OCI-LY7 (cell line): ENCODE results near the gene ITGAE. TPM values are rescaled to one million over a fixed set of nuclear protein-coding genes. Genes with fewer than 3 reads are reported as not detected.

ENCODE experiments used
- BruUV-seq: library from RNA; stranded (reverse); fragments of 400-500 nt; replicated peaks from 2 replicates; lab custom pipeline; 2021; lab: Mats Ljungman, UMichigan
- CTCF ChIA-PET: fragments of 300-600 bp; sonication (Branson Sonifier 250); formaldehyde crosslinking; loops from one replicate; lab custom pipeline; 2022; ENCODE audit warnings: antibody characterized with exemption; ENCODE audit not compliant: unreplicated experiment; lab: Charles Lee
- POLR2A ChIA-PET: fragments of 300-600 bp; sonication (Branson Sonifier 250); formaldehyde crosslinking; loops from one replicate; lab custom pipeline; 2022; ENCODE audit warnings: antibody characterized with exemption; lab: Charles Lee
- DNase-seq: peaks from one replicate; pipeline ENCODE4 v3.0.0-alpha.2; 2015; ENCODE audit warnings: low spot score
- H2AFZ ChIP-seq: fragments of 200-600 bp; sonication (generic), shearing (Covaris generic); 2 replicates; pipeline ENCODE4 v1.6.1; 2014; ENCODE audit warnings: mild to moderate bottlenecking, antibody characterized with exemption, low read length, moderate library complexity
- H3K27ac ChIP-seq: fragments of 200-600 bp; sonication (generic); 2 replicates; pipeline ENCODE4 v1.5.1; 2014; ENCODE audit warnings: mixed run types, low read depth, mild to moderate bottlenecking, moderate library complexity, low read length, inconsistent platforms; ENCODE audit not compliant: poor library complexity, severe bottlenecking
- H3K36me3 ChIP-seq: fragments of 200-600 bp; sonication (generic); 2 replicates; pipeline ENCODE4 v1.6.1; 2014; ENCODE audit warnings: mild to moderate bottlenecking, antibody characterized with exemption, low read length, moderate library complexity, mixed read lengths; ENCODE audit not compliant: insufficient read depth
- H3K4me1 ChIP-seq: fragments of 200-600 bp; sonication (generic); 2 replicates; pipeline ENCODE4 v1.5.1; 2014; ENCODE audit warnings: mild to moderate bottlenecking, low read length; ENCODE audit not compliant: insufficient read depth, poor library complexity, severe bottlenecking
- H3K4me2 ChIP-seq: fragments of 200-600 bp; sonication (generic); 2 replicates; pipeline ENCODE4 v1.6.1; 2014; ENCODE audit warnings: mild to moderate bottlenecking, low read length
- H3K4me3 ChIP-seq: fragments of 200-600 bp; sonication (generic); 2 replicates; pipeline ENCODE4 v1.5.1; 2014; ENCODE audit warnings: mild to moderate bottlenecking, low read depth, low read length; ENCODE audit not compliant: poor library complexity, severe bottlenecking
- H3K79me2 ChIP-seq: fragments of 200-600 bp; sonication (generic); 2 replicates; pipeline ENCODE4 v1.6.1; 2016; ENCODE audit warnings: low read depth, mild to moderate bottlenecking, low read length, moderate library complexity, mixed read lengths; ENCODE audit not compliant: insufficient read depth
- H3K9me2 ChIP-seq: fragments of 200-600 bp; sonication (generic); 2 replicates; pipeline ENCODE4 v1.6.1; 2016; ENCODE audit warnings: mild to moderate bottlenecking, low read length, mixed read lengths; ENCODE audit not compliant: insufficient read depth
- H3K9me3 ChIP-seq: fragments of 200-600 bp; sonication (generic); 2 replicates; pipeline ENCODE4 v1.6.1; 2014; ENCODE audit warnings: mild to moderate bottlenecking, mixed run types, low read length, mixed read lengths
- H4K20me1 ChIP-seq: fragments of 200-600 bp; sonication (generic); 2 replicates; pipeline ENCODE4 v1.6.1; 2014; ENCODE audit warnings: mild to moderate bottlenecking, antibody characterized with exemption, low read length, moderate library complexity, mixed read lengths; ENCODE audit not compliant: insufficient read depth
- EZH2phosphoT487 ChIP-seq: fragments of 200-600 bp; sonication (generic); IDR thresholded peaks from 2 replicates; pipeline ENCODE4 v1.6.1; 2018; ENCODE audit warnings: low read depth, borderline replicate concordance, mild to moderate bottlenecking, mixed run types, antibody characterized with exemption, low read length, moderate library complexity, mixed read lengths
- intact Hi-C: fragments of 100-400 bp; cut with micrococcal nuclease; formaldehyde crosslinking; loops from one replicate; pipeline ENCODE4 v1.10.0; 2022; ENCODE audit not compliant: unreplicated experiment
- total RNA-seq, 2 experiments: library from RNA; depleted of rRNA in 1 of 2; stranded (reverse); fragments of >200 nt in 1 of 2; shearing (Covaris generic) in 1 of 2; gene quantifications; 2 replicates each; pipeline ENCODE4 v1.2.3, GENCODE V29; 2014 to 2022
- TF ChIP-seq, protein P1 (sequence below): fragments of 200-600 bp; sonication (generic); conservative IDR thresholded peaks from 2 replicates; pipeline ENCODE4 v1.5.1; 2014; ENCODE audit warnings: mild to moderate bottlenecking, antibody characterized with exemption, low read length, moderate library complexity, mixed read lengths

The ITGAE gene
- total RNA-seq, 2 experiments from 2014 or later, result 52.2 to 61.2 TPM

GRCh38 chr17:3801792-3802191 lies 804 bp upstream of the ITGAE start:
- Histone ChIP-seq H3K9me3 (no peaks in the 10 kb centered on the region), H3K9me2 (no peaks in the 10 kb centered on the region), H4K20me1 (no peaks in the 10 kb centered on the region), H2AFZ (no peak overlapping the region), H3K36me3 (0 out of 2 replicates have a peak, but pooled peaks cover 4% of the 10 kb centered on the region), H3K79me2 (no peaks in the 10 kb centered on the region), H3K4me2 (no peak overlapping the region), H3K4me3 (no peak overlapping the region), H3K4me1 (peaks cover 18% of the 10 kb centered on the region), H3K27ac (no peak overlapping the region)
- BruUV-seq, result no TSS peak
- ChIA-PET CTCF (no interaction called here), POLR2A (no interaction called here)
- TF ChIP-seq, protein P1, sequence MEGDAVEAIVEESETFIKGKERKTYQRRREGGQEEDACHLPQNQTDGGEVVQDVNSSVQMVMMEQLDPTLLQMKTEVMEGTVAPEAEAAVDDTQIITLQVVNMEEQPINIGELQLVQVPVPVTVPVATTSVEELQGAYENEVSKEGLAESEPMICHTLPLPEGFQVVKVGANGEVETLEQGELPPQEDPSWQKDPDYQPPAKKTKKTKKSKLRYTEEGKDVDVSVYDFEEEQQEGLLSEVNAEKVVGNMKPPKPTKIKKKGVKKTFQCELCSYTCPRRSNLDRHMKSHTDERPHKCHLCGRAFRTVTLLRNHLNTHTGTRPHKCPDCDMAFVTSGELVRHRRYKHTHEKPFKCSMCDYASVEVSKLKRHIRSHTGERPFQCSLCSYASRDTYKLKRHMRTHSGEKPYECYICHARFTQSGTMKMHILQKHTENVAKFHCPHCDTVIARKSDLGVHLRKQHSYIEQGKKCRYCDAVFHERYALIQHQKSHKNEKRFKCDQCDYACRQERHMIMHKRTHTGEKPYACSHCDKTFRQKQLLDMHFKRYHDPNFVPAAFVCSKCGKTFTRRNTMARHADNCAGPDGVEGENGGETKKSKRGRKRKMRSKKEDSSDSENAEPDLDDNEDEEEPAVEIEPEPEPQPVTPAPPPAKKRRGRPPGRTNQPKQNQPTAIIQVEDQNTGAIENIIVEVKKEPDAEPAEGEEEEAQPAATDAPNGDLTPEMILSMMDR, result no peak
- TF ChIP-seq EZH2phosphoT487, result no peak
- no peak for DNase-seq
- intact Hi-C loops, result no loop called here

DNA sequence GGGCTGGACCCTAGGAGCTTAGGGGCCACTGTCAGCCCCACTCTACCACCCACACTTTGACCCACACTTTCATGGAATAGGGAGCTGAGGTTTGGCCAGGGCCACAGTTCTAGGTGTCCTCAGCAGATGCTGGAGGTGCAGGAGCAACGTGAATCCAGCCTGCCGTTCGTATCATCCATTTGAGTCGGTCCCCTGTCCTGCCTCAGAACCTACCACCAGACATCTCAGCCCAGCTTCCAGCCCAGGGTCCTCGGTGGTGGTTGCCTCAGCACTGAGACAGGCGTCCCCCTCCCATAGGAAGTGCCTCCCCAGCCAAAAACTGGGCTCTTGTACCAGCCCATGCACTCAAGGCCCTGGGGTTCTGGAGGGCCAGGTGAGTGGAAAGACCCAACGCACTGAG lies 359 bp upstream of the ITGAE start:
- no peaks in the 10 kb centered on the region for H3K9me3 ChIP-seq
- H3K4me3 ChIP-seq, result no peak overlapping the region
- no peak overlapping the region for H3K4me2 ChIP-seq
- no peak for TF ChIP-seq EZH2phosphoT487
- TF ChIP-seq, protein P1, result no peak
- no peak for DNase-seq
- H3K36me3 ChIP-seq, result 0 out of 2 replicates have a peak, but pooled peaks cover 2% of the 10 kb centered on the region
- H3K9me2 ChIP-seq, result no peaks in the 10 kb centered on the region
- H2AFZ ChIP-seq, result no peak overlapping the region
- H3K4me1 ChIP-seq, result peaks cover 18% of the 10 kb centered on the region
- no peak overlapping the region for H3K27ac ChIP-seq
- intact Hi-C loops, result no loop called here
- ChIA-PET CTCF (no interaction called here), POLR2A (no interaction called here)
- no TSS peak for BruUV-seq
- H3K79me2 ChIP-seq, result no peaks in the 10 kb centered on the region
- H4K20me1 ChIP-seq, result no peaks in the 10 kb centered on the region

GRCh38 chr17:3799181-3799945 lies 1.6 kb downstream of the ITGAE start:
- ChIA-PET CTCF (no interaction called here), POLR2A (no interaction called here)
- no peaks in the 10 kb centered on the region for H4K20me1 ChIP-seq
- no peak overlapping the region for H3K27ac ChIP-seq
- H3K4me1 ChIP-seq, result peaks cover 20% of the 10 kb centered on the region
- no peaks in the 10 kb centered on the region for H3K9me2 ChIP-seq
- H3K9me3 ChIP-seq, result no peaks in the 10 kb centered on the region
- H3K79me2 ChIP-seq, result no peaks in the 10 kb centered on the region
- H3K4me3 ChIP-seq, result no peak overlapping the region
- H3K36me3 ChIP-seq, result no peaks in the 10 kb centered on the region
- TF ChIP-seq, protein P1, result no peak
- no peak for TF ChIP-seq EZH2phosphoT487
- DNase-seq, result no peak
- no TSS peak for BruUV-seq
- no peak overlapping the region for H3K4me2 ChIP-seq
- no peak overlapping the region for H2AFZ ChIP-seq
- intact Hi-C loops, result no loop called here
